Measurements from ENCODE around the gene LRRC23.
"Not testable (repeated sequence)": the region's sequence is repeated elsewhere in the genome, so short reads cannot be mapped to it uniquely, and the experiment has no call there.

LRRC23 gene

GRCh38 chr12:6903722-6904121 is 900 bp upstream of the LRRC23 start:
- DNase-seq = no peak

GRCh38 chr12:6905414-6906040 is 905 bp downstream of the LRRC23 start:
- DNase-seq = no peak

- DNase-seq = not testable (repeated sequence)
These were observed 3.5 kb downstream of the LRRC23 start for GRCh38 chr12:6908141-6908540.

GRCh38 chr12:6909421-6910145 is 5.0 kb downstream of the LRRC23 start:
- no peak for DNase-seq

GRCh38 chr12:6912164-6912935 is 7.7 kb downstream of the LRRC23 start:
- DNase-seq = no peak

GRCh38 chr12:6914246-6914946 is 9.8 kb downstream of the LRRC23 start, which contains the start of gene ENO2:
Gene ENO2 (plus strand): TSS chr12:6914580. CDS start chr12:6915833, 1,253 bp downstream.
- peak; percentile 89 for DNase-seq

GRCh38 chr12:6914947-6915788 is 10.5 kb downstream of the LRRC23 start:
- no peak for DNase-seq

GRCh38 chr12:6915789-6916285 is 11.2 kb downstream of the LRRC23 start:
- DNase-seq = no peak

- DNase-seq = no peak
These were observed 12.0 kb downstream of the LRRC23 start for GRCh38 chr12:6916426-6917200.

- no peak for DNase-seq
These were observed 13.0 kb downstream of the LRRC23 start for GRCh38 chr12:6917491-6918231.

- DNase-seq = no peak
These were observed 15.0 kb downstream of the LRRC23 start for GRCh38 chr12:6919588-6919987.

- DNase-seq = no peak
These were observed 16.9 kb downstream of the LRRC23 start for GRCh38 chr12:6921539-6921938.

GRCh38 chr12:6921996-6922946 is 17.6 kb downstream of the LRRC23 start:
- no peak for DNase-seq

GRCh38 chr12:6923003-6923732 is 18.5 kb downstream of the LRRC23 start:
- DNase-seq = no peak

- no peak for DNase-seq
These were observed 19.2 kb downstream of the LRRC23 start for GRCh38 chr12:6923851-6924250.

- DNase-seq = no peak
These were observed 20.6 kb downstream of the LRRC23 start for GRCh38 chr12:6925239-6925539.

- DNase-seq = no peak
These were observed 21.1 kb downstream of the LRRC23 start for GRCh38 chr12:6925540-6926279.

Data from activated CD8-positive, alpha-beta memory T cell treated with anti-CD3 and anti-CD28 coated beads, Interleukin-2, amount 50 U/mL, for 48 hours (primary cell).